ENCODE results near the gene SLC38A6.
A peak's percentile ranks its signal among the peaks of the same experiment; 100 is the strongest.

SLC38A6 gene

GRCh38 chr14:60975551-60975950 is 5.5 kb upstream of the SLC38A6 start:
- DNase-seq = no peak

- no peak for DNase-seq
Observed at GRCh38 chr14:60977847-60978246, 3.2 kb upstream of the SLC38A6 start.

GRCh38 chr14:60981633-60982455 is 799 bp downstream of the SLC38A6 start:
- DNase-seq = no peak

GRCh38 chr14:60984196-60984595 is 3.2 kb downstream of the SLC38A6 start:
- DNase-seq = no peak

GRCh38 chr14:60986500-60986899 is 5.5 kb downstream of the SLC38A6 start:
- DNase-seq = no peak

- DNase-seq = no peak
Observed at GRCh38 chr14:60989599-60989998, 8.6 kb downstream of the SLC38A6 start.

GRCh38 chr14:60998617-60999016 is 17.6 kb downstream of the SLC38A6 start:
- no peak for DNase-seq

- no peak for DNase-seq
Observed at GRCh38 chr14:60999536-60999935, 18.5 kb downstream of the SLC38A6 start.

- DNase-seq = no peak
Observed at GRCh38 chr14:61003571-61003970, 22.5 kb downstream of the SLC38A6 start.

GRCh38 chr14:61019537-61019936 is 38.5 kb downstream of the SLC38A6 start:
- DNase-seq = no peak

- DNase-seq = peak; percentile 10
Observed at GRCh38 chr14:61025251-61026223, 44.5 kb downstream of the SLC38A6 start.

- DNase-seq = no peak
Observed at GRCh38 chr14:61026526-61026925, 45.5 kb downstream of the SLC38A6 start.

GRCh38 chr14:61031026-61031425 is 50.0 kb downstream of the SLC38A6 start:
- no peak for DNase-seq

GRCh38 chr14:61033054-61033453 is 52.0 kb downstream of the SLC38A6 start:
- DNase-seq = no peak

GRCh38 chr14:61033855-61034254 is 52.8 kb downstream of the SLC38A6 start:
- DNase-seq = no peak

- DNase-seq = no peak
Observed at GRCh38 chr14:61034416-61035120, 53.5 kb downstream of the SLC38A6 start.

GRCh38 chr14:61037215-61037614 is 56.2 kb downstream of the SLC38A6 start:
- DNase-seq = no peak

- no peak for DNase-seq
Observed at GRCh38 chr14:61041704-61042103, 60.7 kb downstream of the SLC38A6 start.

- no peak for DNase-seq
Observed at GRCh38 chr14:61042220-61042619, 61.2 kb downstream of the SLC38A6 start.

GRCh38 chr14:61043506-61043905 is 62.5 kb downstream of the SLC38A6 start:
- no peak for DNase-seq

- no peak for DNase-seq
Observed at GRCh38 chr14:61047021-61047420, 66.0 kb downstream of the SLC38A6 start.

- DNase-seq = no peak
Observed at GRCh38 chr14:61048640-61049039, 67.6 kb downstream of the SLC38A6 start.

- no peak for DNase-seq
Observed at GRCh38 chr14:61050417-61050816, 69.4 kb downstream of the SLC38A6 start.

Data from right kidney (tissue), 1 donor.